GM23248 (cell line): Measurements from ENCODE around the gene TMEM174.

Source experiments
- EZH2 ChIP-seq: fragments of 200-600 bp; sonication (generic); IDR thresholded peaks from 2 replicates; pipeline ENCODE4 v1.6.1; 2018; ENCODE audit warnings: antibody characterized with exemption, mild to moderate bottlenecking; ENCODE audit not compliant: insufficient read depth, poor library complexity, severe bottlenecking
- EZH2phosphoT487 ChIP-seq: fragments of 200-600 bp; sonication (generic); IDR thresholded peaks from 2 replicates; pipeline ENCODE4 v1.6.1; 2018; ENCODE audit warnings: antibody characterized with exemption, moderate library complexity, mild to moderate bottlenecking, low read depth; ENCODE audit not compliant: insufficient read depth

DNA sequence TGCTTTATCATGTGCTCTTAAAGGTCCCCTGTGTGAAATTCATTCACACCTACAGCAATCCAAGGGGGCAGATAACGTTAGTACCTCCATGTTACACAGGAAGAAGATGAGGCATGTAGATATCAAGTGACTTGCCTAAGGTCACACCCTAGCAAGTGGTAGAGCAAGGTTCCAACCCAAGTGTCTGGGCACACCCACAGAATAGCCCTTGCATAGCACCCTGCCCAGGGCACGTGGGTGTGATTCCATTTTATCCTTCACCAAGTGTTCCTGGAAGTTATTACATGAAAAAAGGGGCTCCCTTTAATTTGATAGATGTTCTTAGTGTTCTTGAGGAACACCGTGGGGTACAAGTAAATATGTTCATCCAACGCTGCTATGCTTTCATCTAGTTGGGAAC, 47.7 kb upstream of the TMEM174 start:
- TF ChIP-seq EZH2 (no peak), EZH2phosphoT487 (no peak)
